BE2C (cell line): Measurements from ENCODE around the gene SLC7A10.

Experiments
- DNase-seq: peaks from one replicate; pipeline ENCODE4 v3.0.0-alpha.2; 2020
- H3K27me3 ChIP-seq: fragments of 250-450 bp; sonication (Bioruptor Pico); 2 replicates; pipeline ENCODE4 v1.5.1; 2020; ENCODE audit warnings: mild to moderate bottlenecking
- H3K36me3 ChIP-seq: fragments of 250-450 bp; sonication (Bioruptor Pico); 2 replicates; pipeline ENCODE4 v1.5.1; 2020; ENCODE audit warnings: mild to moderate bottlenecking
- H3K4me1 ChIP-seq: fragments of 250-450 bp; sonication (Bioruptor Pico); 2 replicates; pipeline ENCODE4 v1.5.1; 2020
- H3K4me3 ChIP-seq: 2 replicates; pipeline ENCODE4 v1.5.1; 2011; ENCODE audit warnings: low read depth, low read length
- H3K9me3 ChIP-seq: fragments of 250-450 bp; sonication (Bioruptor Pico); 2 replicates; pipeline ENCODE4 v1.5.1; 2020
- CTCF ChIP-seq: IDR thresholded peaks from 2 replicates; pipeline ENCODE4 v1.5.1; 2012; ENCODE audit warnings: mild to moderate bottlenecking, low read depth, low read length

SLC7A10 gene

DNA sequence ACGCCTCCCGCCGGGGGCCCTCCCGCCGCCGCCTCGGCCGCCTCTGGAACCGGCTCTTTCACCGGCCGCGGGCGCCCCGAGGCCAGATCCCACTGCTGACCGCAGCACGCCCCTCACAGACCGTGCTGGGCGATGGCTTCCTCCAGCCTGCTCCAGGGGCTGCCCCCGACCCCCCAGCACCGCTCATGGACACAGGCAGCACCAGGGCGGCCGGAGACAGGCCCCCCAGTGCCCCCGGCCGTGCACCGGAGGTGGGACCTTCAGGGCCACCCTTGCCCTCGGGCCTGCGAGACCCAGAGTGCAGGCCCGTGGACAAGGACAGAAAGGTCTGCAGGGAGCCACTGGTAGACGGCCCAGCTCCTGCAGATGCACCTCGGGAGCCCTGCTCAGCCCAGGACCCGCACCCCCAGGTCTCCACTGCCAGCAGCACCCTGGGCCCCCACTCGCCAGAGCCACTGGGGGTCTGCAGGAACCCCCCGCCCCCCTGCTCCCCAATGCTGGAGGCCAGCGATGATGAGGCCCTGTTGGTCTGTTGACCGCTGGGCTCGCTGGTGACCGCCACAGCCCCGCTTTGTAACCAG is 18.5 kb downstream of the SLC7A10 start:
- no peak for TF ChIP-seq CTCF
- DNase-seq, result no peak
- Histone ChIP-seq H3K4me1 (no peaks in the 10 kb centered on the region), H3K4me3 (no peak overlapping the region), H3K36me3 (peaks cover 38% of the 10 kb centered on the region), H3K9me3 (no peaks in the 10 kb centered on the region), H3K27me3 (no peaks in the 10 kb centered on the region)

GRCh38 chr19:33206261-33207039 is 19.2 kb downstream of the SLC7A10 start:
- H3K4me3 ChIP-seq, result no peak overlapping the region

GRCh38 chr19:33205531-33206260 is 20.0 kb downstream of the SLC7A10 start:
- Histone ChIP-seq H3K4me3 (no peak overlapping the region), H3K4me1 (no peaks in the 10 kb centered on the region), H3K36me3 (peaks cover 41% of the 10 kb centered on the region), H3K9me3 (no peaks in the 10 kb centered on the region), H3K27me3 (no peaks in the 10 kb centered on the region)
- no peak for DNase-seq
- no peak for TF ChIP-seq CTCF

More at GRCh38 chr19:33206261-33207039, 19.2 kb downstream of the SLC7A10 start:
- no peak for TF ChIP-seq CTCF
- DNase-seq, result no peak
- Histone ChIP-seq H3K27me3 (no peaks in the 10 kb centered on the region), H3K4me1 (no peaks in the 10 kb centered on the region), H3K36me3 (peaks cover 41% of the 10 kb centered on the region), H3K9me3 (no peaks in the 10 kb centered on the region)

DNA sequence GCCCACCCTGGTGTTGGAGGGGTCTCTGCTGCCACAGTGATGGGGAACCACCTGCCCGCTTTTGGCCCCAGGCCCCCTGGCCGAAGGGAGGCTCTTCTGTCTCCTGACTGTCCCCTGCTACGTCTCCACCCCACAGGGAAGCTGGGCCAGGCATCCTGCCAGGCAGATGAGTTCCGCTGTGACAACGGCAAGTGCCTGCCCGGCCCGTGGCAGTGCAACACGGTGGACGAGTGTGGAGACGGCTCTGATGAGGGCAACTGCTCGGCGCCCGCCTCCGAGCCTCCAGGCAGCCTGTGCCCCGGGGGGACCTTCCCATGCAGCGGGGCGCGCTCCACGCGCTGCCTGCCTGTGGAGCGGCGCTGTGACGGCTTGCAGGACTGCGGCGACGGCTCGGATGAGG is 20.5 kb downstream of the SLC7A10 start:
- H3K4me3 ChIP-seq, result no peak overlapping the region
- H3K4me1 ChIP-seq, result no peaks in the 10 kb centered on the region
- no peak for DNase-seq
- no peak for TF ChIP-seq CTCF
- H3K36me3 ChIP-seq, result peaks cover 41% of the 10 kb centered on the region
- H3K9me3 ChIP-seq, result no peaks in the 10 kb centered on the region
- no peaks in the 10 kb centered on the region for H3K27me3 ChIP-seq

- no peak for TF ChIP-seq CTCF
- H3K9me3 ChIP-seq, result no peaks in the 10 kb centered on the region
- H3K27me3 ChIP-seq, result no peaks in the 10 kb centered on the region
- peaks cover 41% of the 10 kb centered on the region for H3K36me3 ChIP-seq
- H3K4me3 ChIP-seq, result no peak overlapping the region
- DNase-seq, result no peak
- H3K4me1 ChIP-seq, result no peaks in the 10 kb centered on the region
Observed at GRCh38 chr19:33204136-33204973, 21.3 kb downstream of the SLC7A10 start.
